GM12878 (cell line): ENCODE data around the gene ADCY10. TPM values are rescaled to one million over a fixed set of nuclear protein-coding genes. Genes with fewer than 3 reads are reported as not detected.

ENCODE experiments used
- ATAC-seq: fragments of 200-7000 bp; cut with Tn5 transposase; 3 replicates; pipeline ENCODE4 v1.9.1; 2020; ENCODE audit warnings: mild to moderate bottlenecking, moderate library complexity
- BruUV-seq: library from RNA; stranded (reverse); fragments of 400-500 nt; replicated peaks from 2 replicates; lab custom pipeline; 2021; lab: Mats Ljungman, UMichigan
- CTCF ChIA-PET: fragments of 300-600 bp; sonication (Branson Sonifier 250); formaldehyde crosslinking; extraction: SDS; loops from one replicate; lab custom pipeline; 2021; ENCODE audit warnings: inconsistent platforms; lab: Yijun Ruan, JAX
- POLR2A ChIA-PET: fragments of 350-600 bp; formaldehyde crosslinking; extraction: SDS; loops from one replicate; lab custom pipeline; 2021; ENCODE audit warnings: inconsistent platforms; lab: Charles Lee
- RAD21 ChIA-PET: fragments of 300-600 bp; sonication (Branson Sonifier 250); formaldehyde crosslinking; loops from one replicate; lab custom pipeline; 2023; ENCODE audit warnings: antibody characterized with exemption; ENCODE audit not compliant: unreplicated experiment; lab: Charles Lee
- SMC1A ChIA-PET: fragments of 300-600 bp; sonication (Branson Sonifier 250); formaldehyde crosslinking; loops from one replicate; lab custom pipeline; 2023; ENCODE audit not compliant: unreplicated experiment, uncharacterized antibody; lab: Charles Lee
- DNase-seq: peaks from one replicate; pipeline ENCODE4 v3.0.0-alpha.2; 2011; ENCODE audit warnings: low read depth, low spot score
- FAIRE-seq: peaks from 3 replicates; lab custom pipeline; 2011; peaks lifted over from hg19 to GRCh38; lab: Jason Lieb, UNC
- H2AFZ ChIP-seq: 2 replicates; pipeline ENCODE4 v1.6.0; 2011; ENCODE audit warnings: low read depth, low read length, control low read depth; ENCODE audit not compliant: control insufficient read depth
- H3K27ac ChIP-seq: 2 replicates; pipeline ENCODE4 v1.5.1; 2011; ENCODE audit warnings: control low read depth; ENCODE audit not compliant: control insufficient read depth, insufficient read depth
- H3K27me3 ChIP-seq, 2 experiments: replicated peaks in 1 of 2; 2 replicates each; pipeline versions ENCODE4 v1.6.0 to v1.6.1; 2011; ENCODE audit warnings: low read length in 1 of 2; ENCODE audit not compliant: control insufficient read depth in 2 of 2, insufficient read depth in 2 of 2
- H3K36me3 ChIP-seq, 2 experiments: 2 replicates each; pipeline ENCODE4 v1.5.1; 2011; ENCODE audit warnings: low read length in 1 of 2; ENCODE audit not compliant: control insufficient read depth in 2 of 2, insufficient read depth in 2 of 2
- H3K4me1 ChIP-seq: 2 replicates; pipeline ENCODE4 v1.6.1; 2011; ENCODE audit warnings: mild to moderate bottlenecking, low read length, moderate library complexity, mixed read lengths; ENCODE audit not compliant: control insufficient read depth, insufficient read depth
- H3K4me2 ChIP-seq: 2 replicates; pipeline ENCODE4 v1.6.0; 2011; ENCODE audit warnings: control low read depth; ENCODE audit not compliant: control insufficient read depth, insufficient read depth
- H3K4me3 ChIP-seq: fragments of 200-600 bp; sonication (generic); 2 replicates; pipeline ENCODE4 v1.5.1; 2016
- H3K79me2 ChIP-seq: 2 replicates; pipeline ENCODE4 v1.6.0; 2011; ENCODE audit warnings: low read length; ENCODE audit not compliant: control insufficient read depth, insufficient read depth
- H3K9ac ChIP-seq: 2 replicates; pipeline ENCODE4 v1.8.0; 2011; ENCODE audit warnings: low read length, control low read depth, mixed read lengths; ENCODE audit not compliant: control insufficient read depth, insufficient read depth
- H3K9me3 ChIP-seq: replicated peaks from 3 replicates; pipeline ENCODE4 v1.5.1; 2011; ENCODE audit warnings: mild to moderate bottlenecking, low read length; ENCODE audit not compliant: control insufficient read depth, insufficient read depth
- H4K20me1 ChIP-seq: 2 replicates; pipeline ENCODE4 v1.6.0; 2011; ENCODE audit not compliant: control insufficient read depth, insufficient read depth
- BCL11A ChIP-seq: IDR thresholded peaks from 2 replicates; pipeline ENCODE4 v1.6.1; 2011; ENCODE audit warnings: low read depth, low read length
- BCL3 ChIP-seq: IDR thresholded peaks from 2 replicates; pipeline ENCODE4 v1.6.1; 2011; ENCODE audit warnings: borderline replicate concordance, low read depth, mild to moderate bottlenecking, moderate library complexity, low read length; ENCODE audit not compliant: insufficient read depth, poor library complexity, severe bottlenecking
- RCOR1 ChIP-seq: conservative IDR thresholded peaks from 2 replicates; pipeline ENCODE4 v1.6.1; 2012; ENCODE audit warnings: low read depth, low read length, improper control_type of control experiment
- RELB ChIP-seq: fragments of 450-650 bp; IDR thresholded peaks from 2 replicates; pipeline ENCODE4 v1.6.1; 2017; ENCODE audit warnings: low read depth, mild to moderate bottlenecking, moderate library complexity
- STAT3 ChIP-seq: IDR thresholded peaks from 2 replicates; pipeline ENCODE4 v1.6.1; 2011; ENCODE audit warnings: low read depth, low read length, improper control_type of control experiment
- TCF3 ChIP-seq: IDR thresholded peaks from 2 replicates; pipeline ENCODE4 v1.6.1; 2012; ENCODE audit warnings: low read depth, mild to moderate bottlenecking, low read length, borderline replicate concordance; ENCODE audit not compliant: insufficient read depth
- ZBTB4 ChIP-seq: fragments of 450-650 bp; formaldehyde crosslinking; IDR thresholded peaks from 2 replicates; pipeline ENCODE4 v1.4.0; 2022; ENCODE audit warnings: mild to moderate bottlenecking, moderate library complexity
- WGBS: methylation state at CpG from one replicate; pipeline ENCODE4 v1.1.6; 2016; ENCODE audit warnings: low lambda C conversion rate; ENCODE audit not compliant: insufficient replicate concordance, insufficient coverage; ENCODE audit errors: missing lambda C conversion rate; 5-methylcytosine and 5-hydroxymethylcytosine counted together
- in situ Hi-C: fragments of 300-500 bp; cut with MboI; formaldehyde crosslinking; loops from 9 replicates; pipeline ENCODE4 v1.14.3; 2018; ENCODE audit warnings: mixed read lengths
- intact Hi-C: fragments of 100-400 bp; cut with micrococcal nuclease; formaldehyde crosslinking; loops from one replicate; pipeline ENCODE4 v1.14.2; 2022; ENCODE audit not compliant: unreplicated experiment
- polyA plus RNA-seq, 11 experiments: library from polyadenylated mRNA; depleted of rRNA in 4 of 11; unstranded in 6 of 11; stranded (reverse) in 5 of 11; fragments of >200 nt; fragmentation: Nextera tagmentation in 4 of 11; fragmentation: Illumina TruSeq in 1 of 11; extraction: Ambion mirVana in 4 of 11; extraction: Trizol in 1 of 11; gene quantifications; 1 replicate in 1 of 11; 2 replicates in 10 of 11; pipeline versions ENCODE4 v1.2.1 to v1.2.3, GENCODE V29; 2011 to 2016; ENCODE audit warnings: inconsistent platforms in 2 of 11, missing spikeins in 2 of 11, low read depth in 1 of 11
- total RNA-seq, 4 experiments: library from RNA; depleted of rRNA in 3 of 4; stranded (reverse); fragments of >200 nt in 3 of 4; fragmentation: Illumina TruSeq in 1 of 4; extraction: Trizol in 1 of 4; gene quantifications; 2 replicates each; pipeline versions ENCODE4 v1.2.1 to v1.2.3, GENCODE V29; 2013 to 2021

Gene ADCY10
- total and polyA plus RNA-seq, 10 of the 15 experiments (the other 5 are each of a cell fraction or from before 2014, with no cell fraction given), result 0.13 to 0.22 TPM; not detected in 8

- DNase-seq (no peak), FAIRE-seq (no peak), ATAC-seq (no peak)
- H3K9ac ChIP-seq, result no peak overlapping the region
- H3K27me3 ChIP-seq, result no peaks in the 10 kb centered on the region
- H3K79me2 ChIP-seq, result peaks cover 6% of the 10 kb centered on the region
- 97% methylated on average over 2 of the region's 2 CpGs for WGBS
- no peaks in the 10 kb centered on the region for H4K20me1 ChIP-seq
- SMC1A ChIA-PET, result interaction anchor here (0.6 to 1.7 kb wide), 6 partner anchors 9 to 523 kb away, joined by 3 to 8 read pairs (median 4); partner anchors contain the start of genes DCAF6 and MPC2
- no peaks in the 10 kb centered on the region for H3K9me3 ChIP-seq
- RAD21 ChIA-PET, result interaction anchor here (0.6 to 1.4 kb wide), 7 partner anchors 8 to 239 kb away, joined by 3 to 4 read pairs (median 3); partner anchors contain the start of genes ADCY10 and DCAF6
- CTCF ChIA-PET, result interaction anchor here (0.6 to 1.6 kb wide), 5 partner anchors 11 to 158 kb away, joined by 3 to 9 read pairs (median 5); partner anchors contain the start of gene DCAF6
- H3K4me1 ChIP-seq, result peaks cover 5% of the 10 kb centered on the region; the same call in 1 of the 2 replicates
- no peak for TF ChIP-seq RCOR1
- TF ChIP-seq BCL3, result no peak
- TF ChIP-seq TCF3, result no peak
- TF ChIP-seq RELB, result no peak
- TF ChIP-seq BCL11A, result no peak
- no peak for TF ChIP-seq STAT3
- TF ChIP-seq ZBTB4 (CRISPR knock-in tag), result no peak
- in situ Hi-C loops (no loop called here), intact Hi-C loops (no loop called here)
- no TSS peak for BruUV-seq
- H2AFZ ChIP-seq, result no peak overlapping the region
- H3K4me3 ChIP-seq, result no peak overlapping the region
- H3K36me3 ChIP-seq, result no peaks in the 10 kb centered on the region; a peak in 1 of 4 replicates
- H3K27ac ChIP-seq, result no peak overlapping the region
- POLR2A ChIA-PET, result interaction anchor here (0.7 to 1.4 kb wide), 4 partner anchors 9 to 12 kb away, joined by 3 to 9 read pairs (median 6); partner anchors contain the start of gene DCAF6
- no peak overlapping the region for H3K4me2 ChIP-seq
Observed at GRCh38 chr1:167924102-167924501, 10.2 kb upstream of the ADCY10 start.
